NCI-H345 treated with DMSO at 0.1 percent for 48 hours (cell line): Measurements from ENCODE around the gene ETFA.
A peak's percentile ranks its signal among the peaks of the same experiment; 100 is the strongest.

Experiments
- DNase-seq: peaks from one replicate; lab custom pipeline; 2025; ENCODE audit not compliant: unreplicated experiment; lab: John Stamatoyannopoulos, UW

Gene ETFA

DNA sequence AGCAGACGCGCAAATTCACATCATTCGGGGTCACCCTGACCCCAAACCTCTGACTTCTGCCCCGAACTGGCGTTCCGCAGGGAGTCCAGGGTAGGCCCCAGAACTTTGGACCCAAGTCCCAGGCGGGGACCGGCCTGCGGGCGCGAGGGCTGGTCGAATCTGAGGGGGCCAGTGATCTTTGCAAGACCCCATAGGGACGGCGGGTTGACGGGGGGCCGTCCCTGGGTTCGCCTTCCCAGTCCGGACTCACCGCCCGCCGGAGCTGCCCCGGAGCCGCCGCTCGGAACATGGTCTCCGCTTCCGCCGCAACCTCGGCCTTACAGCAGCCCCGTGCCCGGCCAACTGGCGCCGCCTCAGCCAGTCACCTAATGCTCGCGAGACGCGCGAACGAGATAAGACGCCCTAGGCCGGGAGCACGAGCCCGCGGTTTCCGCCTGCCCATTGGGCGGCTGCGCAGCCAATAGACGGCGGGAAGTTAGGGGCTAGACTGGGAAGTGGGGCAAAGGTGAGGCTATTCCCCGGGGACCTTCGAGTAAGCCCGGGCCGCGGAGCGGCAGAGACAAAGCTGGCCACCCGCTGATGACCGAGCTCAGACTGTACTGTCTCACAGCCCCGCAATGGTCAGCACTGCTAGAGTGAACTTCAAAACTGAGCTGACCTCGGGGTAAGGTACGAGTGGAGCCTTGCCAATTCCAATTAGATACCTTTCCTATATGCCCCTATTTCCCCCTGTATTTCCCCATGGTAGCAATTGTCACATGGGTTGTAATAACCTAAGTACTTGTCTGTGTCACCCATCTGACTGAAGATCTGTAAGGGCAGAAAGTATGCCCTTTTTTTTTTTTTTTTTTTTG lies at the start of gene ETFA:
Gene ETFA (minus strand): TSS at position 370 of the 854 bp plus-strand sequence. CDS start 81 bp downstream, at position 289.
- DNase-seq: peak; percentile 78

DNA sequence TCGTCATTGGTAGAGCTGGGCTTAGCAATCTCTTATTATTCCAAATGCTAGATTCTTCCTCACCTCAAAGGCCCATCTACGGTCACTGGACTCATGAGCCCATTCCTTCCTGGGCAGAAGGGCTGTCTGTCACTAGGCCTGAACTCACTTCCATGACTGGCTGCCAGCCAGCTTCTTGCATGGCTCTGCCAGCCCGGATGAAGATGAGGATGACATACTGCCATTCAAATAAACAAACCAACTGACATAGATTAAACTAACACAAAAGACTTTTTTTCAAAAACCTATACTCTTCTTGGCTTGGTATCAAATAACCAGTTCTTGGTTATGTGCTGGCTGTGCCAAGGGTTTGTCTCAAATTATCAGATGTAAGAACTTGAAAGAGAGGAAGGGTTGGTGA lies 49.1 kb upstream of the ETFA start:
- DNase-seq: no peak

DNA sequence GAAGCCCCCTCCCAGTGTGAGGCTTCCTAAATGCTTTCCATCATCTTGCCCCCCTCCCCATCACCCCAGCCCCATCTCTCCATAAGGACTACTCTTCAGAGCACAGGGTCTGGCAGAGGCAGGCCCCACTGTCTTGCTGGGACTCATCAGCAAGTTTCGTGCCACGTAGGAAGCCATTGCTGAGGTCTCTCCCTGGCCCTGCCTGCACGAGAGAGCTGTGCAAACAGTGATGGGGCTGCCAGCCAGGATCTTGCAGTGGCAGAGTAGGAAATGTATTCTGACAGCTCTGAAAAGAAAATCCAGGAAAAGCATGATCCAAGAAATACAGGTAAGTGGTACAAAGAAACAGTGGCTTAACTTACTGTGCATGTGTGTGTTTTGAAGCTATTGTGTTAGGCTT lies 47.9 kb upstream of the ETFA start:
- no peak for DNase-seq

DNA sequence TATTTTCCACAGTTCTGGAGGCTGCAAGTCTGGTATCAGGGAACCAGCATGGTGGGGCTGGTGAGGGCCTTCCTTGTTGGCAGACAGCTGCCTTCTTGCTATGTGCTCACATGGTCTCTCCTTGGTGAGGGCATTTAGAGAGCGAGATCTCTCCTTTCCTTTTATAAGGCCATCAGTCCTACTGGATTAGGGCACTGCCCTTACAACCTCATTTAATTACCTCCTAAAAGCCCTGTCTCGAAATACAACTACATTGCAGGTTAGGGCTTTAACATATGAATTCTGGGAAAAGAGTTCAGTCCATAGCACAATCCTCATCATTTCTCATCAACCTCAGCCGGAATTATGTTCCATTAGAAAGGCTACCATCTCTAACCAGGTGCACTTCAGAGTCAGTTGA lies 47.2 kb upstream of the ETFA start:
- no peak for DNase-seq

DNA sequence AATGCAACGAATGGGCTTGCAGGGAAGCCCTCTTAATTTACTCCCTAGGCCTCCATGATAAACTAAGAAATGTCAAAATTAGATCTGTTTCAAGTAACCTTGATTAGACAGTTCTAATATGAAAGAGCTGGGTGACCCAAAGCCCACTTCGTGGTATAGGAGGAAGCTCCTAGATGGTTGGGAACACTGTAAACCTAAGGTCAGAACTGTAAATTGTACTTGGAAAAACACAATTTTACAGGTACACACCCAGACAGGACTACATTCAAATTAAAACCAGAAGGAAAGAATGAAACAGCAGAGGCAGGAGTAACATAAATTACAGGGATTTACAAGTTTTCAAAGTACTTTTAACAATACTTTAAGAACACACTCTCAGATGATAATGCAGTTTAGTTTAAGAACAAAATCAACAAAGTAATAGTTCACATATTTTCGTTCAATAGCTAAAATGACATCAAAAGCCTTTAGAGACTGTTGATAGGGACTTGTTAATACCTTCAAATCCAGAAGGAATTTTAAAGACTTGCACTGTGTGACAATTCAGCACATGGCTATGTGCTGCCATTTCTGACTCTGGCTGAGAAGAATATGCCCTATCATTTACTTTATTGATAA lies 43.7 kb upstream of the ETFA start:
- DNase-seq: no peak

DNA sequence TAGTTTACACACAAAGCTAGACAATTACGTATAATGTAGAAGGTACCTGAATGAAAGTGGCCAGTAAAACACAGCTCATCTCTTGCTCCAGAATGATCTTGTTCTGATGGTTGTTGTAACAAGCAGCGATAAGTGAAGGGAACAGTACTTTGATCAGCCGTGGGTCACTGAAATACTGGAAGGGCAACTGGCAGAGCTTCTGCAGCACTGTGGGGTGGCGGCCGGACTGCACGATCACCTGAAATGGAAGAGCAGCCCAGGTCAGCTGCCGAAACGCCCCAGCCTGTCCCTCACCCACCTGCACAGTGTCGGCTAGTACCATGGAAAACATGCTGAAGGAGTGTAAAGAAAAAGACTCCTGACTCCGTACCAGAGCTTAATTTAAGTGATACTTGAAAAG lies 42.6 kb upstream of the ETFA start:
- no peak for DNase-seq

DNA sequence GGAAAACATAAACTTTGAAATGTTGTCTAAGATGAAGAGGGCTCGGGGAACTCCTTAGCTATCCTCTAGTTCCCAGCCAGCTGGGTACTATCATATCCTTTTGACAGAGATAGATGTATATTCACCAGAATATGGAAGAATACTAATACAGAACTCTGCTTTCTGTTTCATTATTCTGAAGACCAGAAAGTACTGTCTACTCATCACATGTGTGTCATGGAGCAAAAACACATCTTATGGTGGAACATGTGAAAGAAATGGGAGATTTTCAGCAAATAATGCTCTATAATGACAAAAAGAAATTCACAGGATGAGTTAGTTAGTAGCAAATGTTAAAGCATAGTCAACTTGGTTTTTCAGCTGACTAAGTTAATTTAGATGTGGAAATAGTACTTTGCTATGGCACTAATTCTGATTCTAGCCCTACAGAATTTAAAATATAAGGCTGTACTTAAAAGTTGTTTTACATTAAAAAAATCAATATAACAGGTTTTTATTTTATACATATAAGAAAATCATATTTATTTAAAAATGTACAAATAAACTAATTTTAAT lies 41.8 kb upstream of the ETFA start:
- no peak for DNase-seq

DNA sequence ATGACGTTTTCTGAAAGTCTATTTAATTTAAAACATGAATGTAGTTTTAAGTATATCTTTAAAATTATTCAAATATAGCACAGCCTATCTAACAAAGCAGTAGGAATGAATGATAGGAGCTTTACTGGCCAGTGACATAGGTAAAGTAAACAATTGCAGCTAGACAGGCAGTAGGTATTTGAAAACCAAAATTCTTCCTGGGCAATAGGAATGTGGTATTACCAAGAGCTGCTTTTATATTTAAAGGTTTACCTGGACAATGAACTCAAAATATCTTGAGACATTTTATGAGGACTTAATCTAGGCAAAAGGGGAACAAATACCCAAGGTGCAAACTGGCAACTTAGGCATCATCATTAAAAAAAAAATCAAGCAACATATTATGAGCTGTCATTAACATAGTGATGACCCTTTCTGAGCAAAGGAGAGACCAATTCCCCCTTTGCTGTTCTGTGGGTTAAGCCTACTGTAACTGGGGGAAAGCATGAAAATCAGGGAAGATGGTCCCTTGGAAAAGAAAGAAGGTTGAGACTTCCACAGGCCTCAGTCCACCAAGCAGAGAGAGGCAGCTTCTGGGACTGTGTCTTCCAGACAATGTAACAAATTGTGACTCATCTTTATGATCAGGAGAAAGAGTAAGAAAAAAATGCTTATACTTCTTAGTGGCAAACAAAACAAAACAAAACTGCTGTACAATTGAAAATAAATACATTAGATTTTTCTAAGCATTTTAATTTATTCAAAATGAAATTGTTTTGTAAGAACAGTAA lies 38.2 kb upstream of the ETFA start:
- DNase-seq: no peak

DNA sequence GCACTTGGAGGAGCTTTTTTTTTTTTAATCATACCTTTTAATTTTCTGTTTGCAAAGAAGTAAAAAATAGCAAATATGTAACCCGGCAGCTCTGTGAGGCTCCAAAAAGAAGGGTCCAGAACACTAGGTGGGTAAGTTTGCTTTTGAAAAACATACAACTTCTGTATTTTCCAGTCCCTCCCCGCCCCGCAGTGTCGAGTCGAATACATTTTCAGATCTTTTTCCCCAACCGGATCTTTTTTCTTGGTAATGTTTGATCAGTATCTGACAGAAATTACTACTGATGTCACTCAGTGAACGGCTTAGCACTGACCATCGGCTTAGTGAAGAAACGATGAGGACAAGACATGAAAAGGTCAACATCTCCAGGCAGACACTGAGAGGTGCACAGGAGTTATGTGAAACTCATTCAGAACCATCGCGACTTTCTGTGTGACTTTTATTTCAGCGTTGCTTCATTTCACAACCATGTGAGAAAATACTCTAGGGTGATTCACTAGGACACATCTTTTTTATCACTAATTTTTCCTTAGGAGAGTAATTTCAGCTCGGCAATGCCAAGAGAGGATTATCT lies 36.3 kb upstream of the ETFA start:
- DNase-seq: no peak

DNA sequence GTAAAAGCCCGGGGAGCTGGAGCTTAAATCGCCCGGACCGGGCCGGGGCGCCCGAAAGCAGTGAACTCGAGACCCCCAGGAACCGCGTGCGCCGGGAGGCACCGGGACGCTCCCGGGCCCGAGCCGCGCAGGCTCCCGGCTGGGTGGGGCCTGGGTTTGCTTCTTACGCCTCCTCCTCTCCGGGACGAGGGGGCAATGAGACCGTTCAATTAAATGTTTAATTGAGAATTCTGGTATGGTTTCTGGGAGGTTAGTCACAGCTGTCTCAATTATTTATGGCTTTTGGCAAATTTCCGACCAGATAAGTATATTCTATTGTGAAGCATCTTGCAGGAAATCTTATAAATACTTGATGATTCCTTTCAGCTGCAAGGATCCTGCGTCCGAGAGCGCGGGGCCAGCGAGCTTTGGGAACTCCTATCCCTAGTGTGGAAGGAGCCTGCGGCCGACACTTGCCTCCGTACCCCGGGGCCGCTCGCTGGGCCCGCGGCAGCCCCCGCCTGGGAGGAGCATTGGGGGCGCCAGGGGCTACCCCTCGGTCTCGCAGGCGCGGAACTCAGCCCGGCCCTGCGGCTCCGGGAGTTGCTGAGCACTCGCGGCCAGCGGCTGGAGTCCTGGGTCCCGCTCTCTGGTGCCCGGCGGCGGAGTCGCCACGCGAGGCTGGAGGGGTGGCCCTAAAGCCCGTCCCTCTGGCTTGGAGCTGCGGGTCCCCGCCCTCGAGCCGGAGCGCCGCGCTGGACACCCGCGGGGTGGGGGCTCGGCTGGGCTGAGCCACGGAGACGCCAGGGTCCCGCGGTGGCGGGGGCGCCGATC lies 35.6 kb upstream of the ETFA start:
- DNase-seq: no peak

DNA sequence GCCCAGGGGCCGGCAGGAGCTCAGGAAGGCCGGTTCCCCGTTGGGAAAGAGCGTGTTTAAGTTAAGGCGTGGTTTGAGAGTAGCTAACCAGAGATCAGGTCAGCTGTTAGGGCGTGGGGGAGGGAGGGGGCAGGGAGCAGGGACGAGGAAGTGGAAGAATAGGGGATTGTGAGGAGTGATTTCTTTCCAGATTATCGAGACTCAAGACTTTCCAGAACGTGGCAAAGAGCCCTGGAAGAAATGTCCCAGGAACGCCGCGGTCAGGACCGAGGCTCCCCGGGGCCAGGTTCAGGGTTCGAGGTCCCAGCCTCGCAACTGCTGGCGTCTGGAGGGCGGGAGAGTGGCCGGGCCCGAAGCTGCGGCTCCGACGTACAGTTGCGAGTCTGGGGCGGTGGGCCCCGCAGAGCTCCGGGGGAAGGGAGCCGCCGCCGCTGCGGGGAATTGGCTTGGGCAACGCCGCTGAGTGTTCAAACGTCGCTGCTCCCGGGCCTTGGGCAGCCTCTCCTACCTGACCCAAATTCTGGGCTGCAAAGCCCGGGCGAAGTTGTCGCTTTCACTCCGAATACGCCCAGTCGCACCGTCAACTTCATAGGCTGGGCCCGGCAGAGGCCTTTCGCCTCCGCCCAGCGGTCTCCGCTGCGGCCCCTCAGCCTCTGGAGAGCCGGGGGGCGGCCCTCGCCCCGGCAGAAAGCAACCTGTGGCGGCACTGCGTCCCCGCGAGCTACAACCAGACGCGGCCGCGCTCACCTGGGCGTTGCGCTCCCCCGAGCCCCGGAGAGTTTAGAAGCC lies 34.8 kb upstream of the ETFA start:
- no peak for DNase-seq

DNA sequence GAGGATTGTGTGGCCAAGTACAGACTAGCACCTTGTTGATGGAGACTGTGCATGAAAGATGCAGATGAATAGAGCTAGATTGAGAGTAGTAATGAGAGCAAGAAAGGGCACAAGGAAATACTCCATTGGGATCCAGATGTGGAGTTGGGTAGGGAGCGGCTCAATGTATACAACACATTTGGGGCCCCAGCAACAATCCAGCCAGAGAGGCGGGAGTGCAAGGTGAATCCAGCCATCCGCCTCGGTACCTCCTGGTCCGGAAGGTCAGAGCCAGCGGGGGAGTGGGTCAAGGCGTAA lies 34.3 kb upstream of the ETFA start:
- DNase-seq: no peak

DNA sequence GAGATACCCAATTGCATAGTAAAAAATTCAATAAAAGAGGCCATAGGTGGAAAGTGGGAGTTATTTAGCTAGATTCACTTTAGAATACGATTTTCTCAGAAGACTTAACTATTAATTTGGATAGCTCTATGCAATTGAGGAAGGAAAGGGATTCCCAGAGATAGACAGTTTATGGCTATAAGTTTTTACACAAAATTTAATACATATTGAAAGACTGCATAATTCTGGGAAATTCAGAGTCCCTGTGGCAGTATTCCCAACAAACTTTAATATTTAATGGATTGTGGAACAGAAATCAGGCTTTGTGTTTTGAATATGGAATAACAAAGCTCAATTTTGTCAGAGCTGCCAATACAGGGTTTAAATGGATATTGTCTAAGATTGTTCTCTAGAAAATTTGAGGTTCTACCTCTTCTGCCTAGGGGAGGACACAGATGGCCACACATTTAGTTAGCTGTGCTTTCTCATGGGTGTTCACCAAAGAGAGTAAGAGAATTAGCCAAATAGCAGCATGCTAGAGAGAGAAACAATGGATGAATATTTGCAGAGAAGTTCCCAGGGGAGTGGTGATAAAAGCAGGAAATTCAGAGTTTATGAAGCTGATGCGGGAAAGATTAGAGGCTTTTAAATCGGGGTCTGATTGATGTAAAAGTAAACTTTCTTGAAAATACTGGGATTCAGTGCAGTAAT lies 33.8 kb upstream of the ETFA start:
- no peak for DNase-seq

DNA sequence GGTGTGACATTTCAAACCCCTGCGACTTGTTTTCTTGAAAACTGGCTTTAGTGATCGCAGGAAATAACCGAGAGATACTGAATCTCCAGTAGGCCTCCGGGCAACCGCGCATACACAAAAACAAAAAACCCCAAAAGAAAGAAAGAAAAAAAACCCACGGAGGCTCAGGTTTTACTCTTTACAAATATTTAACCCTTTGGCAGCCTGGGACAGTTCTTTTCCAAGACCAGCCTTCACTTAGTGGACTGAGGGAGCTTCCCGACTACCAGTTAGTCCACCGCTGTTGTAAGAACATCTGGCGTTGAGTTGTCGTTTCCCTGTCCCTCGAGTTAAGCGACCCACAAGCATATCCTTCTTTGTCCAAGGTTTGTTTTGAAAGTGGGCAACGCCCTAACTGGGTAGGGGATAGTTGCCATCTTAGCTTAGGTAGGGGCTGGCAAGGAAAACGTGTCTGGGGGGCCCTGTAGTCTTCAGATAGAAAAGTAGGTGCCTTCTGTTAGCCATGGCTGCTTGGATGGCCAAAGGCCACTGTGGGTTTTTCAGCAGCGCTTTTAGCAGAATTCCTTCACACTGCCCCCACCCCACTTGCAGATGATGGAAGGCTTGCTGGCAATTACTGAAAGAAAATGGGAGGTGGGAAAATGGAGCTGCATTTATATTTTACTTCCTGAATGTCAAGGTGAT lies 32.2 kb upstream of the ETFA start:
- DNase-seq: no peak

DNA sequence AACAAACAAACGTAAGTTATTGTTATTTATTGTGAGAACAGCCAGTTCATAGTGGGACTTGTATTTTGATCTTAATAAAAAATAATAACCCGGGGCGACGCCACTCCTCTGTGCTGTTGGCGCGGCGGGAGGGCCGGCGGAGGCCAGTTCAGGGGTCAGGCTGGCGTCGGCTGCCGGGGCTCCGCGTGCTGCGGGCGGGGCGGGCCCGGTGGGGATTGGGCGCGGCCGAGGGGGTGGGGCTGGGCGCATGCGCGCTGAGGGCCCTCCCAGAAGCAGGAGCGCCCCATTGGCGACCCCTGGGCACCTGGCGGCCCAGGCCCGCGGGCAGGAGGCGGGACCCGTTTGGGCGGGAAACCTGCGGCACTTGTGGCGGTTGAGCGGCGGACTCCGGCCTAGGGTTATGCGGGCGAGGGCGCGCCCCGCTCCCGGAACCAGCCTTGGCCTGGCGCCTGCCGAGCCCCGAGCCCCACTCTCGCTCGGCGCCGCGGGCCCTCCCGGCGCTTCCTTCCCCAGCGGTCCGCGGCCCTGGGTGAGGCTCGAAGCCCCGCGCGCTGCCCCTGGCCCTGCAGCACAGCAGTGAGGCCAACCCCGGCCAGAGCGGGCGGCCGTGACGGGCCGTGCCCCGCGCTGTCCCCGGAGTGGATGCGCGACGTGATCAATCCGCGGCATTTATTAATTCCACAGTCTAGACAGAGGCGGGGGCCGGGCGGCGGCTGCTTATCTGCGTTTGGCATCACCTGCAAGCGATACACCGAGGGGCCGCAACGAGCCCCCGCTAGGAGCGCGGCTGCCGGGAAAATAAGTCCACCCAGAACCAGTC lies 31.3 kb upstream of the ETFA start:
- no peak for DNase-seq

DNA sequence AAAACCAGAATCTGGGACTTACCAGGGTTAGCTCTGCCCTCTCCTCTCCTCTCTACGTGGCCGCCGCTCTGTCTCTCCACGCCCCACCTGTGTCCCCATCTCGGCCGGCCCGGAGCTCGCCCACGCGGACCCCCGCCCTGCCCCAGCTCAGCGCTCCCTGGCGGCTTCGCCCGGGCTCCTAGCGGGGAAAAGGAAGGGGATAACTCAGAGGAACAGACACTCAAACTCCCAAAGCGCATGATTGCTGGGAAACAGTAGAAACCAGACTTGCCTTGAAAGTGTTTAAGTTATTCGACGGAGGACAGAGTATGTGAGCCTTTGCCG lies 30.8 kb upstream of the ETFA start:
- peak; percentile 8 for DNase-seq

DNA sequence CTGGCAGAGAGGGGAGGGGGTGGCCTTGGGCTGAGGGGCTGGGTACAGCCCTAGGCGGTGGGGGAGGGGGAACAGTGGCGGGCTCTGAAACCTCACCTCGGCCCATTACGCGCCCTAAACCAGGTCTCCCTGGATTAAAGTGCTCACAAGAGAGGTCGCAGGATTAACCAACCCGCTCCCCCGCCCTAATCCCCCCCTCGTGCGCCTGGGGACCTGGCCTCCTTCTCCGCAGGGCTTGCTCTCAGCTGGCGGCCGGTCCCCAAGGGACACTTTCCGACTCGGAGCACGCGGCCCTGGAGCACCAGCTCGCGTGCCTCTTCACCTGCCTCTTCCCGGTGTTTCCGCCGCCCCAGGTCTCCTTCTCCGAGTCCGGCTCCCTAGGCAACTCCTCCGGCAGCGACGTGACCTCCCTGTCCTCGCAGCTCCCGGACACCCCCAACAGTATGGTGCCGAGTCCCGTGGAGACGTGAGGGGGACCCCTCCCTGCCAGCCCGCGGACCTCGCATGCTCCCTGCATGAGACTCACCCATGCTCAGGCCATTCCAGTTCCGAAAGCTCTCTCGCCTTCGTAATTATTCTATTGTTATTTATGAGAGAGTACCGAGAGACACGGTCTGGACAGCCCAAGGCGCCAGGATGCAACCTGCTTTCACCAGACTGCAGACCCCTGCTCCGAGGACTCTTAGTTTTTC lies 30.2 kb upstream of the ETFA start:
- DNase-seq: no peak
